Psoas muscle (tissue), 8 donors: ENCODE results near the gene PRELP. TPM values are rescaled to one million over a fixed set of nuclear protein-coding genes. Genes with fewer than 3 reads are reported as not detected.

Experiments
- ATAC-seq, 4 donors: fragments of 200-7000 bp; cut with Tn5 transposase; one replicate each; pipeline ENCODE4 v1.9.1; 2020; ENCODE audit warnings: moderate library complexity in 3 of 4, mild to moderate bottlenecking in 2 of 4
- DNase-seq, 2 donors: peaks; one replicate each; pipeline ENCODE4 v3.0.0-alpha.2; 2020
- H3K27ac ChIP-seq: fragments of 200-600 bp; one replicate; pipeline ENCODE4 v1.8.0; 2022
- H3K27me3 ChIP-seq, 3 donors: fragments of 200-600 bp in 1 of 3; one replicate each; pipeline versions ENCODE4 v1.6.1 to v1.8.0; 2013 to 2022; ENCODE audit warnings: low read length in 2 of 3, mild to moderate bottlenecking in 2 of 3, moderate library complexity in 1 of 3; ENCODE audit not compliant: insufficient read depth in 3 of 3
- H3K36me3 ChIP-seq, 2 donors: fragments of 200-600 bp in 1 of 2; one replicate each; pipeline versions ENCODE4 v1.6.1 to v1.8.0; 2013 to 2022; ENCODE audit warnings: low read depth in 1 of 2, mild to moderate bottlenecking in 1 of 2, moderate library complexity in 1 of 2; ENCODE audit not compliant: insufficient read depth in 1 of 2
- H3K4me1 ChIP-seq: fragments of 200-600 bp; one replicate; pipeline ENCODE4 v1.8.0; 2022
- H3K4me3 ChIP-seq: fragments of 200-600 bp; one replicate; pipeline ENCODE4 v1.8.0; 2022; ENCODE audit warnings: mild to moderate bottlenecking
- H3K9me3 ChIP-seq: fragments of 200-600 bp; one replicate; pipeline ENCODE4 v1.8.0; 2022
- CTCF ChIP-seq: fragments of 200-600 bp; IDR thresholded peaks from one replicate; pipeline ENCODE4 v1.8.0; 2022; ENCODE audit warnings: antibody characterized with exemption
- WGBS, 3 donors: extraction: QIAGEN DNeasy Blood & Tissue Kit; methylation state at CpG; one replicate each; pipeline versions ENCODE4 v1.1.6 to v1.1.7; 2013; 5-methylcytosine and 5-hydroxymethylcytosine counted together
- intact Hi-C, 2 donors: fragments of 100-400 bp; cut with DNase I; formaldehyde crosslinking; loops; one replicate each; pipeline versions ENCODE4 v1.11.0 to v1.14.2; 2022
- polyA plus RNA-seq, 3 donors: library from polyadenylated mRNA; stranded (reverse); fragments of 200-250 nt; gene quantifications; one replicate each; pipeline ENCODE4 v1.2.3, GENCODE V29; 2013
- total RNA-seq, 4 donors: library from RNA; stranded (reverse); fragmentation: NEBNext Ultra II Directional in 2 of 4; extraction: Animal tissue kit (Norgen Biotek cat#: 25700) in 2 of 4; gene quantifications; one replicate each; pipeline versions ENCODE4 v1.2.1 to v1.2.4, GENCODE V29; 2021 to 2023
- donor health status: healthy with polysubstance abuse.
- donor health status: DM: no; HTN: no; CAD: no; lungs with moderate emphysema.
- donor health status: Bipolar disorder and iron deficiency.
- donor health status: healthy.
- donor health status: DM: yes; HTN: yes; CAD: no.
- donor health status: DM: no; HTN: no; CAD: no.
- donor health status: DM: no; HTN: no; CAD: no.
- donor health status: DM: yes; HTN: yes; CAD: no.

Gene PRELP
- total and polyA plus RNA-seq, 7 donors, result 3.0 to 20.6 (median 6.6) TPM

DNA sequence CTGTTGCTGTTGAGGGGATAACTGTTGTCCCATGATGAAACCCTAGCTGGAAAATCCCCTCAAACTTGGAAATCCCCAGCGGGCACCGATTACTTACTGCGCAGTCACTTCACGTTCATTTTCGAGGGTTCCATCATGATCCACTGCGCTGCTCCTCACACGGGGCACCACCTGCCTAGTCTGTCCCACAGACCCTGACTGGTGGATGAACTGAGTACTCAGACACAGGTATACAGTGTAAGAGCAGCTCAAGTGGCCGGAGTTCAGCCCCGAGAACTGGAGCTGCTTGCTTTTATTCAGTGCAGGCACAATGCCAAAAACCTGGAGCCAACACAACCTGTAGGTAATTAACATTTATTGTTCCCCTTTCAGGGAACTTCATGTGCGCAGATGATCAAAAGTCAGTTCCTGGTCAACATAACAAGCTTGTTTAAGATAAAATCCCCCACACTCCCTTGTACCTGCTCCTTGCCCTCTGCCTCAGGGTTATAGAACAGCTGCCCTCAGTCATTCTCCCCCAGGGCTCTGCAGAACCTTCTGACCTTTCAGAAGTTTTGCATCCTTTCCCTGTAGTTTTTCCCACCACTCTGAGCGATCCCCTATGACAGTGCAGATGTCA, 46.5 kb upstream of the PRELP start:
- no peak for DNase-seq
- H3K4me3 ChIP-seq, result no peak overlapping the region
- no peak for ATAC-seq
- H3K27ac ChIP-seq, result no peak overlapping the region
- no peaks in the 10 kb centered on the region for H3K9me3 ChIP-seq
- WGBS, 3 donors, result 42 to 62% (median 48%) methylated on average over 11 of the region's 11 CpGs
- no peak for TF ChIP-seq CTCF
- H3K27me3 ChIP-seq, result peaks cover 0 to 5% (median 3%) of the 10 kb centered on the region in 3 donors
- H3K36me3 ChIP-seq, result no peaks in the 10 kb centered on the region
- intact Hi-C loops, result no loop called here
- no peaks in the 10 kb centered on the region for H3K4me1 ChIP-seq

GRCh38 chr1:203435615-203436014, 40.0 kb upstream of the PRELP start:
- intact Hi-C loops, result no loop called here
- H3K9me3 ChIP-seq, result peaks cover 4% of the 10 kb centered on the region
- TF ChIP-seq CTCF, result no peak
- H3K4me3 ChIP-seq, result no peak overlapping the region
- 86 to 88% (median 87%) methylated on average over 7 of the region's 7 CpGs for WGBS, 3 donors
- peaks cover 0 to 4% (median 0%) of the 10 kb centered on the region in 3 donors for H3K27me3 ChIP-seq
- ATAC-seq, result no peak
- no peaks in the 10 kb centered on the region for H3K4me1 ChIP-seq
- no peak for DNase-seq
- H3K36me3 ChIP-seq, result no peaks in the 10 kb centered on the region
- no peak overlapping the region for H3K27ac ChIP-seq

- ATAC-seq, result no peak
- 67 to 75% (median 68%) methylated on average over 15 of the region's 15 CpGs for WGBS, 3 donors
- H3K36me3 ChIP-seq, result no peaks in the 10 kb centered on the region
- no peaks in the 10 kb centered on the region for H3K4me1 ChIP-seq
- no peak overlapping the region for H3K27ac ChIP-seq
- H3K4me3 ChIP-seq, result no peak overlapping the region
- no peak for DNase-seq
- peaks cover 4% of the 10 kb centered on the region for H3K9me3 ChIP-seq
- no peak for TF ChIP-seq CTCF
- H3K27me3 ChIP-seq, result peaks cover 0 to 5% (median 0%) of the 10 kb centered on the region in 3 donors
- intact Hi-C loops, result no loop called here
These were observed 37.8 kb upstream of the PRELP start for GRCh38 chr1:203437696-203438315.

GRCh38 chr1:203439131-203439730, 36.4 kb upstream of the PRELP start:
- intact Hi-C loops, result no loop called here
- H3K4me3 ChIP-seq, result no peak overlapping the region
- H3K9me3 ChIP-seq, result peaks cover 4% of the 10 kb centered on the region
- ATAC-seq, result no peak
- no peaks in the 10 kb centered on the region for H3K36me3 ChIP-seq
- H3K27ac ChIP-seq, result no peak overlapping the region
- TF ChIP-seq CTCF, result no peak
- WGBS, 3 donors, result 63 to 74% (median 66%) methylated on average over 6 of the region's 6 CpGs
- no peak for DNase-seq
- H3K4me1 ChIP-seq, result no peaks in the 10 kb centered on the region
- peaks cover 0 to 5% (median 0%) of the 10 kb centered on the region in 3 donors for H3K27me3 ChIP-seq
